Omental fat pad (tissue), 4 donors: ENCODE results near the gene GRIP1. TPM values are rescaled to one million over a fixed set of nuclear protein-coding genes. Genes with fewer than 3 reads are reported as not detected.
A peak's percentile ranks its signal among the peaks of the same experiment; 100 is the strongest.

Experiments
- ATAC-seq: fragments of 150-250 bp; one replicate; pipeline ENCODE4 v1.9.1; 2016; ENCODE audit warnings: mild to moderate bottlenecking, moderate library complexity; ENCODE audit not compliant: low FRiP score
- DNase-seq: peaks from one replicate; pipeline ENCODE4 v3.0.0-alpha.2; 2019; ENCODE audit warnings: low spot score
- CTCF ChIP-seq, 3 donors: fragments of 450-650 bp; IDR thresholded peaks; one replicate each; pipeline ENCODE4 v1.5.1; 2016 to 2017; ENCODE audit warnings: antibody characterized with exemption in 3 of 3, mild to moderate bottlenecking in 3 of 3, moderate library complexity in 2 of 3
- total RNA-seq, 4 donors: library from RNA; depleted of rRNA; stranded (reverse); fragments of >200 nt; gene quantifications; one replicate each; pipeline ENCODE4 v1.1.0, GENCODE V29; 2016

The GRIP1 gene
- total RNA-seq, 4 donors from 2014 or later = 1.2 to 4.9 (median 2.9) TPM

DNA sequence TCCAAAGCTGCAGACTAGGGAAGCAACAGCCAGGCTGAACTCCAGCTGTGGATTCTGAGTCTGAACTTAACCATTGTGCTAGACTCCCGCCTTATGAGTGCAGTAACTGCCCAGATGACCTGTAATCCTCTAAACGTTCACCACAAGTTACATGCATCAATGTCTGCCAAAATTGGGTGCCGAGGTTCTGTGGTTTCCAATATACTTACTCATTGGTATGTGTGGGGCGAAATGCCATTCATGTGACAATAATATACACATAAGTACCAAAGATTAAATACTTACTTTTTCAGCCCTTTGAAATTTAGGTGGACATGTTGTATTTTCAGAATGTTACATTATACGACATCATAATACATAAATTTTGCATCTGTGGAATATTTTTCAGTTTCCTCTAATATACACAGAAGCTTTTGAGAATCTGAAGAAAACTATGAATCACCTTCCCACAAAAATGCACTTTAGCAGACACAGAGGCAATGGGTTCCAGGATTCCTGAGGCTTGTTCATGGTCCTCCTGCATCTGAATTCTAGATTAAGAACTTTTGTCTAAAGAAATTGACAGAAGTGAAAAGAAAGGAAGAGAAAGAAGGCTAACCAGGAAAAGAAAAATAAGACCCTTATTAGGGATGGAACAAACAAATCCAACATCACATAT lies 31.7 kb downstream of the GRIP1 start:
- TF ChIP-seq CTCF (IDR thresholded peaks at IDR 0.05) = no peak
- no peak for DNase-seq
- ATAC-seq = no peak

DNA sequence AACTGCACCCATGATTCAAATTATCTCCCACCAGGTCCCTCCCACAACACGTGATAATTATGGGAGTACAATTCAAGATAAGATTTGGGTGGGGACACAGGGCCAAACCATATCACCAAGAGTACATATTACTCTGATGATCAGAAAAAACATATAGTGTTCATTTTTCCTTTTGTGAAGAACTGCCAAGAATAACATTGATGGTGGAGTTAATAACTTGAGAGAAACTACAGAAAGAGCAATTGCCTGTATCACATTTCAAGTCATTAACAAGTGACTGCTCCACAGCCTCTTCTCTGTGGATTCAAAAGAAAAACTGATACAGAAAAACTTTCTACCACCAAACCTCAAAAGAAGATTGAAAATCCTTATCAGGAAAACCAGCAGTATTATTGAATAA lies 34.7 kb downstream of the GRIP1 start:
- no peak for TF ChIP-seq CTCF (IDR thresholded peaks at IDR 0.05)
- DNase-seq = no peak
- no peak for ATAC-seq

GRCh38 chr12:66640691-66641460 lies 38.0 kb downstream of the GRIP1 start:
- DNase-seq (no peak), ATAC-seq (no peak)
- no peak for TF ChIP-seq CTCF (IDR thresholded peaks at IDR 0.05)

- ATAC-seq (no peak), DNase-seq (no peak)
- TF ChIP-seq CTCF (IDR thresholded peaks at IDR 0.05) = no peak
Measured at GRCh38 chr12:66638666-66639065, 40.2 kb downstream of the GRIP1 start.

- TF ChIP-seq CTCF (IDR thresholded peaks at IDR 0.05) = no peak
- ATAC-seq (peak; percentile 64), DNase-seq (no peak)
Measured at GRCh38 chr12:66637699-66638301, 41.1 kb downstream of the GRIP1 start.

DNA sequence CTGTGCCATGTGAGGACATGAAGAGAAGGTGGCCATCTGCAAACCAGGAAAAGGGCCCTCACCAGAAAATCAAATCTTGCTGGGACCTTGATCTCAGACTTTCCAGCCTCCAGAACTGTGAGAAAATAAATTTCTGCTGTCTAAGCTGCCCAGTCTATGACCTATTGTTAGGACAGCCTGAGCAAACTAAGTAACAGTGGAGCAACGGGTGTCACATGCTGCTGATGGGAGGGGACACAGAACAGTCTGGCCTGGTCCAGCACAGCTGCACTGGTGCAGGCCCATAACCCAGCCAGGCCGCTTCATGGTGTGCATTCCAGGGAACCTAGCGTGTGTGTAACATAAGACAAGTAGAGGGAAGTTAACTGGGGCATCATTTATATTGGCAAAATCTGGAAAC lies 42.1 kb downstream of the GRIP1 start:
- no peak for ATAC-seq
- no peak for TF ChIP-seq CTCF (IDR thresholded peaks at IDR 0.05)
- DNase-seq = no peak
